ENCODE results near the gene PCGF2.
A peak's percentile ranks its signal among the peaks of the same experiment; 100 is the strongest.
"Not testable (repeated sequence)": the region's sequence is repeated elsewhere in the genome, so short reads cannot be mapped to it uniquely, and the experiment has no call there.

Gene PCGF2

DNA sequence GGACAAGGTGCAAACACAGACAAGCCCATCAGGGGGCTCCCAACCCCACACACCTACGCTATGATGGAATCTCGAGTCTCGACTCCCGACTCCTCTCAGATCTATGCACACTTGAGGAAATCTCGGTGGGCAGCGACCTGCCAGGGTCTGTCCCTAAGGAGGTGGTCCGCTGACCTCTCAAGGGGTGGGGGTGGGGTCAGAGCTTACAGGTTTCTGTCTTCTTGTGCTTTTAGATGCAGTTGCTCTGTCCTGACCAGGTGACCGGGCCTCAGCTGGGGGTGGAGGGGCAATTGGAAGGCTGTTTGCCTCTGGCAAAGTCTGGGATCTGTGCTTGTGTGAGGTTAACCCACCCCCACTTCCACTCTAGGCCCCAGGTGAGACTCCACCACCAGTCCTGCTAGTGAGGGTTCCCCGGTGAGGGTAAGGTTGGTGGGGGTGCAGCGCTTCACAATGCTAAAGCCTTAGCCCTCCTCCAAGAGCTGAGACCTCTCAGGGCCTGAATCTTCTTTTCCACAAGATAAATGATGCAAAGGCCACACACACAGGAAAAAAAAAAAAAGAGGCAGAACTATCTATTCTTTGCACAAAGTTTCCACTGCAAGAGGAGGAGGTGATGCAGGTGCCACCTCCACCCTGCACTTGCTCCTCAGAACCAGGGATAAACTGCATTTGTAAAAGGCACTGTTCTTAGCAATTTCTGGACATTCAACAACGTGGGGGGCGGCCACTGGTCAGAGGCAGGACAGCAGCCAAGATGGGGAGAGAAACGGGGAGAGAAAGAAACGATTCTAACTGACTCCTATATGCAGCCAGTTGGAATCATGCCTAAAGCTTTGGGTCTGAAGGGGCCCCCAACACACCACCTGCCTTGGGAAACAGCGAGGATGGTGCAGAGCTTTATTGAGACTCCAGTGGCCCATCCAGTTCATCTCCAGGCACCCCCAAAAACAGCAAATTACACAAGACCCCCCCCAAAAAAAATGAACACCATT lies 13.9 kb downstream of the PCGF2 start:
- peak; percentile 45 for DNase-seq

DNA sequence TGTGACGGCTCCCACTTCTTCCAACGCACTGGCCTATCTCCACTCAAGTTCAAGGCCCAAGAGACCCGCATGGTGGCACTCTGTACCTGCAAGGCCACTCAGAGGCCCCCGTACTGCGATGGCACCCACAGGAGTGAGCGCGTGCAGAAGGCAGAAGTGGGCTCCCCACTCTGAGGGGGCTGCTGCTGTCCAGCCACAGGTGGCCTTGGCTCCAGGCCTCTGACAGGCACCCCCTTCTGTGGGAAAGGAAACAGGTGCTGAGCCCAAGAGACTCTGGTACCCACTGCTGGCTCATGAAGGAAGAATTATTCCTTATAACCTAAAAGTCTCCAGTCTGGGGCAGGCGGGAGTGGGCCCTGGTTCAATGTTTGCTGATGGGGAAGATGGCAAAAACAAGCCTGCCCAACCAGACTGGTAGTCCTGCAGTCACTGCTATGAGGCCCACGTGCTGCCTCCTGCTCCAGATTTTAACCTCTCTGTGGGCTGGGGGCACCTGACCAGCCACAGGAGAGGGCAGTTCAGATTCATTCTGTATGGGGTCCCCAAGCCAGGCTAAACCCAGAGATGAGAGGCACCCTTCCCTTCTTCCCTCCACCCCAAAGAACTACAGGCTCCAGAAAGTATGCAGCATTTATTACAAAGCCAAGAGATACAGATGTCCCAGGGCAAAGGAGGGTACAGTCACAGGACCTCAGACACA lies 14.7 kb downstream of the PCGF2 start:
- no peak for DNase-seq

DNA sequence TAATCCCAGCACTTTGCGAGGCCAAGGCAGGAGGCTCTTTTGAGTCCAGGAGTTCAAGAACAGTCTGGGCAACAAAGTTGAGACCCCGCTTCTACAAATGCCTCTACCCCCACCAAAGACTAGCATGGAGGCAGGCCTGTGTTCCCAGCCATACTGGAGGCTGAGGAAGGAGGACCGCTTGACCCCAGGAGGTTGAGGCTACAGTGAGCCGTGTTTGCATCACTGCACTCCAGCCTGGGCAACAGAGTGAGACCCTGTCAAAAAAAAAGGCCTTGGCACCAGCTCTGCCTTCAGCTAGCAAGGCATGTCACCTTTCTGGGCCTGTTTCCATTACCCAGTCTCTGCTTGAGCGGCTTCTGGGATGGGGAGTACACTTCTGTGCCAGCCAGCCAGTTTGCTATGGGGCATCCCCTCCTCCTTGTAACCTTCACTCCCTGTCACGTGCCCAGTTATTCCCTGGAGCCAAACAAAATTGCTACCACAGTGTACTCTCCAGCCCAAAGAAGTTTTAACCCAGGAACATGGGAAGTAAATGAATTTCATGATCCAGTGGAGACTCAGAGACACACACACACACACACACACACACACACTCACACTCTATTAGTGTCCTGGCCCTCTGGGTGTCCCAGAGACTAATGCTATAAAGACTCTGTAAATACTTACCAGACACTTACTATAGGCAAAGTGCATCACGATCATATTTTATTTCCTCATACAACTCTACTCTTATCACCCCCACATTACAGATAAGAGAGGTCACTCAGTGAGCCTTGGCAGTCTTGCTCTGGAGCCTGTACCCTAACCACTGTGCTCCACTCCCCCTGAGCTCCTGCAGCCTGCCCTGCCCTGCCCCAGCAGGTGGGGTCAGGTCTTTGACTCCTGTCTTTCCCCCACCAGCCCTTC lies 15.5 kb downstream of the PCGF2 start:
- DNase-seq, result peak; percentile 58

DNA sequence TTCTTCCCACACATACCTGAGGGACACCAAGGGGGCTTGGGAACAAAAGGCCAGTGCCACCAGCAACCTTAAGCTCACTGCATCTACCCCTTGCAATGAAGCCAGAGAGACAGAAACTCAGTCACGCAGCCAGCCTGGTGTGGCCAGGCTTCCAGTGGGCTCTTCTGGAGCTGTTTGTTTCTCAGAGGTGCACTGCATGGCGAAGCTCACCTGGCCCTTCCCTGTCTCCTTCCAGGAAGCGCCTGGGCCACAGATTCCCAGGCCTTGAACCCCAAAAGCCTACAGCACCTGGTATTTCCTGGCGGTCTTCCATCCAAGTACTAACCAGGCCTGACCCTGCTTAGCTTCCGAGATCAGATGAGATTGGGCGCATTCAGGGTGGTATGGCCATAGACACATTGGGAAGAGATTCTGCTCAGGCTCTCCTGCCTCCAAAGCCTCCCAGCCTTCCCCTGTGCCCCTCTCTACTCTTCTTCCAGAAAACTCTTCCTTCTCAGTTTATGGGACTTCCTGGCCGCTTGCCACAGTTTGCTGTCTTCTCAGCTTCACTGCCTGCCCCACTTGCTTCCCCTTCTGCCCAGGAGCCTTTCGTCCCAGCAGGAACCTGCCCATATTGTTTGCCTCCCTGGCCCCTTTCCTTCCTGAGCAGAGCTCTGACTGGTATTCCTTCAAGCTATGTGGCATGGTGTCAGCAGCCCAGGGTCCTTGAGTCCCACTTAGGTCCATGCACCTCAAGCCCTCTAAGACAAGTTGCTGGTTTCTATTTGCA lies 16.4 kb downstream of the PCGF2 start:
- no peak for DNase-seq

DNA sequence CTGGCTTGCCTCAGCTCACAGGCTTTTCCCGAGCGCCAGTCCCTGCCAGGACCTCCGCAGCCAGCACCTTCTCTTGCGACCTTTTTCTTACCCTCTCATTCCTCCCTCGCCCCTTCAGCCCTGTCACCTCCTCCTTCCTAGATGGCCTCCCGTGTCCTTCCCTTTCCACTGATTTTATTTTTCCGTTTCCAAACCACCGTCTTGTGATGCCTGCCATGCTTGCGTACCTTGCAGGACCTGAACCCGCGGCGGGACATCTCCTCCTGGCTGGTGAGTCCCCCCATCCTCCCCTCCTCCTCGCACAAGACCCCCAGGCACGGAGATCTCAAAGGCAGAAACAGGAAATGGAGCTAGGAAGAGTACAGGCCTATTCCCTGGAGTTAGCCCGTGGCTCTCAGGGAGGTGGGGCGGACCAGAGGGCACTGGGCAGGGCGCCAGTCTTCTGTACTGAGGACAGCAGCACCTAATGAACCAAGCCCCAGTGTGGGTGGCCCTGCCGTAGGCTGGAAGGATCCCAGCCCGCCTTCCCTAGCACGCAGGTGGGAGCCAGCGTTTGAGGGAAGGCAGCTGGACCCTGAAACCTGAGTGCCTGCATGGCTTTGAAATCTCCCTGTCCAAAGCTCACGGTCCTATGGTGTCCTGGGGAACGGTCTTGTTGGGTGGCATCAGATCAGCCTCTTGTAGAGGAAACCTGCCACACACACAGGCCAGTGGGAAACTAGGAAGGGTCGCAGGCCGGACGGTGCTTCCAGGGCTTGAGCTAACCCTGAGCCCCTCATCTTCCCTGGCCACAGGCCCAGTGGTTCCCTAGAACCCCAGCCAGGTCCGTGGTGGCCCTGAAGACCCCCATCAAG lies 17.4 kb downstream of the PCGF2 start:
- peak; percentile 75 for DNase-seq

DNA sequence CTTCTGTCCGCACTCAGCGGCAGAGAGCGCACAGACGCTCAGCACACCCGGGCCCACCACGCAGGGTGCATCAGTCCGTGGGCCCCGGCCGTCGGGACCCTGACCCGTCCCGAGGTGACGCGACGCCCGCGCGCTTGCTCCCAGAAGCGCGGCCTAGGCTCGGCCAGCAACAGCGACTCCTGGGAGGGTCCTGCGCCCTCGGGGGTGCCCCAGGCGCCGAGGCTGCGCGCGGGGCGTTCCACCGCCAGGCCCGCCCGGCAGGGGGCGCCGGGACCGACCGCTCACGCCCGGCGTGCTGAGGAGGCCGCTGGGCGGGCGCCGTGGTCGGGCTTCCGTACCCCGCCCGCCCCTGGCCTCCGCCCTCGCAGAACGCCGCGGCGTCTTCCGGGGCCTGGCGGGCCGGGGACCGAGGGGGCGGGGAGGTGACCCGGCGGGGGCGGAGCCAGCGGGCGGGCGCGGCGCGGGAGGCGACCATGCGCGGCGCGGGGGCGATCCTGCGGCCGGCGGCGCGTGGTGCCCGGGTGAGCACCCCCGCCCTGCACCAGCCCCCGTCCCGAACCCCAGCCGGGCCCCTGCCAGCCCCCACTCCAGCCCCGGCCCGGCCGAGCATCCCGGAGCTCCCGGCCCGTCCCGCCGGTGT lies 18.1 kb downstream of the PCGF2 start, which contains the start of gene CISD3:
Gene CISD3 (plus strand): TSS at position 456 of the 640 bp plus-strand sequence. CDS start 18 bp downstream, at position 474.
- peak; percentile 94 for DNase-seq

DNA sequence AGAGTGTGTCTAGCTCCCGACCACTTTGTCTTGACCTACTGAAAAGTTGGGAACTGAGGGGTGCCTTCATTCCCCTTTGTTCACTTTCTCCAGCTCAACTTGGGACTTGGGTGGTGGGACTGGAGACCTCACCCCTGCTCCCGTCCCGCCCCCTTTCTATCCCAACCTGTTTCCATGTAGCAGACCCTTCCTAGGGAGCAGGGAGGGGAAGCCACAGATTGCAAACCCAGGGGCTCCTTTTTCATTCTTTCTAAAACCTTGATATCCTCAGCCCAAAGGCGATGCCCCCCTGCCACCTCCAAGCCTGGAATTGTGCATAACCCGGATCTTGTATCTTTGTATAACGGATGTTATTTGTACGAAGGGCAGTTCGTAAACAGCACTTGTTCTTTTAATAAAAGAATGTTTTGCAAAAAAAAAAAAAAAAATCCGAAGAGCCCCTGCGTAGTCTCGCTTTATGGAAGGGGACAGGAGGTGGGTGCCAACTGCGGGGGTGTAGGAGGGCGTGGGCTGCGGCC lies 18.7 kb downstream of the PCGF2 start:
- DNase-seq, result no peak

DNA sequence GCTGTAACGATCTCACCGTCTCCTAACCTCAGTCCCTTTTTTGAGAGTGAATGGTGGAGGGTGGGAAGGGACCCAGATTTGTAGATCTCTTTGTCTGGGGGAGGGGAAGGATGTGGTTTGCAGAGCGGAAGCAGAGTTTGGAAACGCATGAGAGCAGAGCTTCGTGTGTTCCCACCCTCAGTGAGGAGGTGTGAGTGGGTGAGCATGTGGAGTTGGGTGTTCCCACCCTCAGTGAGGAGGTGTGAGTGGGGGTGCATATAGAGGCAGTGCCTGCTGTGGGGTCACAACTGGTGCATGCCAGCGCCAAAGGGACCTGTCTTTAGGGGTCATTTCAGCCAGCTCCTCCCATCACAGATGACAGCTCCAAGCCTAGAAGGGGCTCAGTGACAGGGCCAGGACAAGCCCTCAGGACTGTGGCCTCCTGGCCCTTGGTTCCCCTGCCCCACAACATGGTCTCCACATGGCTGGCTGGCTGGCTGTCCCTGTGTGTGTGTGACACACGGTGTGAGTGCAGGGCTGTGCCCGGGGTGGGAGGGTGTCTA lies 19.8 kb downstream of the PCGF2 start:
- DNase-seq, result peak; percentile 55

DNA sequence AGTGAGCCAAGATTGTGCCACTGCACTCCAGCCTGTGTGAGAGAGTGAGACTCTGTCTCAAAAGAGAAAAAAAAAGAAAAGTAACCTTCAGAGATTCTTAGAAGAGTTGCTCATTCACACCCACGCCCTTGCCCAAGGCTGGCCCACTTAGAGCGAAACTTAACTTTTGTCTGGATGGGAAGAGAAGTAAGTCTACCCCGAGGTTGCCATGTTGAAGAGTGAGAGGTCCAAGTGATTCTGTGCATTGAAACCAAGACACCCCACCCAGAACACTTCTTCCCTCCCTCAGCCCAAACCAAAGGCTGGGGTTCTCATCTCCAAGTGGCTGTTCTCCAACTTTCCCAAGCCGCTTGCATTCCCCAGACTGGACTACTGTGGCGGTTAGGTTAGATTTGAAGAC lies 20.4 kb downstream of the PCGF2 start:
- no peak for DNase-seq

DNA sequence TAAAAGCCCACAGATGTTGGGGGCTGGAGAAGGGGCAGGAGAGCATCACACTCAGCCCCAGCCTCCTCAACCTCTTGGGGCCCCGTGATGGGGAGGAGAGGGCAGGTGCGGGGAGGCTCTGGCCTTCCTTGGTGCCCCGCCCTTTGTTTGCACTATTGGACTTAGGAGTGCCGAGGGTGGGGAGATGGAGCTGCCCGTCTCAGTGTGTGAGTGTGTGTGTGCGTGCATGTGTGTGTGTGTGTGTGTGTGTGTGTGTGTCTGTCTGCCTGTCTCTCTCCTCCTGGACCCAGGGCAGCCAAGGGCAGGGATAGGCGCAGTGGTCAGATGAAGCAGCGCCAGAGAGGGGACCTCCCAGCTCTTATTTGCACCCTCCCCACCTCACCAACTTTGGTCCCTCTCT lies 22.0 kb downstream of the PCGF2 start:
- DNase-seq, result not testable (repeated sequence)

DNA sequence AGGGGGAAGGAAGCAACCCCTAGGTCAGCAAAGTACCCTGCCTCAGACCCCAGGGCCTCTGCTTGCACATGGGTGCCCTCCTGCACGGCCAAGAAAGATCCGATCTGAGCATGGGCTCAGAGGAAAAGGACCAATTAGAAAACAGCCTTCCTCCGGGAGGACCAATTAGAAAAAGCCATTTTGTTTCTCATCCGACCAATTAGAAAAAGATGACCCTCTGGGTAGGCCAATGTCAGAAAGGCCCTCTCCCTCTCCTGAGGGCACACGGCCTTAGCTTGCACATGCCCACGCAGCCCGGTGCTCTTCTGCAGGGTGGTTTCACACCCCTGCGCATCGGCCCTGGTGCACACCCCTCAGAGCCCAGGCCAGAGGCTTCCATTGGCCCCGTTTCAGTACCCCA lies 23.1 kb downstream of the PCGF2 start:
- DNase-seq, result no peak

DNA sequence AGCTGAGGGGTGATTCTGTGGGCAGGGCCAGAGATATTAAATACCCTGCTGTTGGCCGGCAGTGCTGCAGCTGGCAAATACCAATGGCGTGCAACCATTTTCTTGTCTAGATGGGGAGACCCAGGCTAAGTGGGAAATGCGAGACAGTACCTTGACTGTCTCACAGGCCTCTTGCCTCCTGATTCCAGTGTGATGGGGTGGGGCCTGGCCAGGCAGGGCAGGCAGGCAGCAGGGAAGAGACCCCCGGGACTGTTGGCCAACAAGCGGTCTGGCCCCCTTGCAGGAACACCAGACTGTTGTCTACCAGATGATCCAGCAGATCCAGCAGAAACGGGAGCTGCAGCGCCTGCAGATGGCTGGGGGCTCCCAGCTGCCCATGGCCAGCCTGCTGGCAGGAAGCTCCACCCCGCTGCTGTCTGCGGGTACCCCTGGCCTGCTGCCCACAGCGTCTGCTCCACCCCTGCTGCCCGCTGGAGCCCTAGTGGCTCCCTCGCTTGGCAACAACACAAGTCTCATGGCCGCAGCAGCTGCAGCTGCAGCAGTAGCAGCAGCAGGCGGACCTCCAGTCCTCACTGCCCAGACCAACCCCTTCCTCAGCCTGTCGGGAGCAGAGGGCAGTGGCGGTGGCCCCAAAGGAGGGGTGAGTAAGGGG lies 23.7 kb downstream of the PCGF2 start:
- peak; percentile 79 for DNase-seq

DNA sequence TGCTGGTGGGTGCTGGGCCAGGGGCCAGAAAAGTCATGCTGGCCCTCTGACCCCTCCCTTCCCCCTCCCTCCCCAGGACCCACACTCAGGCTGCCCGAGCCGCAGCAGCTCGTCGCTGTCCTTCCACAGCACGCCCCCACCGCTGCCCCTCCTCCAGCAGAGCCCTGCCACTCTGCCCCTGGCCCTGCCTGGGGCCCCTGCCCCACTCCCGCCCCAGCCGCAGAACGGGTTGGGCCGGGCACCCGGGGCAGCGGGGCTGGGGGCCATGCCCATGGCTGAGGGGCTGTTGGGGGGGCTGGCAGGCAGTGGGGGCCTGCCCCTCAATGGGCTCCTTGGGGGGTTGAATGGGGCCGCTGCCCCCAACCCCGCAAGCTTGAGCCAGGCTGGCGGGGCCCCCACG lies 26.3 kb downstream of the PCGF2 start:
- DNase-seq, result no peak

DNA sequence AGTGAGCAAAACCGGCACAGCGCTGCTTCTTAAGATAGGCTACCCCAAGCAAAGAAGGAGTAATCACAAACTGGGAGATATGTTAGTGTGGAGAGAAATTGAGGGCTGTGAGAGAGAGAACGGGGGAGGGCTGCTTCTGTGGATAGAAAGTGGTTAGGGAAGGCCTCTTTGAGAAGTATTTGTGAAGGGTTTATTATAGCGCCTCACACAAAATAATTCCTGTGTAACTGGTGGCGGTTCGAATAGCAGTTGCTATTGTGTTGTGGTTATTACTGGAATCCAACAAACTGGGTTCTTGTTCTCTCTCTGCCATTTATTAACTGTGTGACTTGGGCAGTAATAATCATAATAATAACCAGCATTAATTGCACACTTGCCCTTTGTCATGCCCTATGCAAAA lies 27.2 kb downstream of the PCGF2 start:
- no peak for DNase-seq

DNA sequence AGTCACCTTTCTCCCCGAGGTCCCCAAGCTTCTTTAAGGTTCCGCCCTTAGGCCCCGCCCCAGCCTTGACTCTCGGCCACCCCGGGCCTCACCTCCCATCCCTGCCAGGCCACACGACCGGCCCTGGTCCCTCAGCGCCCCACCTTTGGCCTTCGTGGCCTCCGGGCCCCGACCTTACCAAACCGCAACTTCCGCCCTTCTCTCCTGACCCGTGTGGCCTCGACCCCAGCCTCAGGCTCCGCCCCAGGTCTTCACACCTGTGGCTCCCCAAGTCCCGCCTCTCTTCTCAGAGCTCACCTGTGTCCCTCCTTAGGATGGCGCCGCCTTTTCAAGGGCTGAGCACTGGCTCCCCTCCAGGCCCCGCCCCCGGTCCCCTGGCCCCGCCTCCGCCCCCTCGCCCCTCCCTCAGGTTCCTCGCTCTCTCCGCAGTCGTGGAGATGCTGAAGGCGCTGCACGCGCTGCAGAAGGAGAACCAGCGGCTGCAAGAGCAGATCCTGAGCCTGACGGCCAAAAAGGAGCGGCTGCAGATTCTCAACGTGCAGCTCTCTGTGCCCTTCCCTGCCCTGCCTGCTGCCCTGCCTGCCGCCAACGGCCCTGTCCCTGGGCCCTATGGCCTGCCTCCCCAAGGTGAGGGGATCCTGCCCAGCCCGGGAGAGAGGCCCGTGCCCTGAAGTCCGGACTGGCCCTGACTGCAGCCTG lies 28.0 kb downstream of the PCGF2 start:
- no peak for DNase-seq

DNA sequence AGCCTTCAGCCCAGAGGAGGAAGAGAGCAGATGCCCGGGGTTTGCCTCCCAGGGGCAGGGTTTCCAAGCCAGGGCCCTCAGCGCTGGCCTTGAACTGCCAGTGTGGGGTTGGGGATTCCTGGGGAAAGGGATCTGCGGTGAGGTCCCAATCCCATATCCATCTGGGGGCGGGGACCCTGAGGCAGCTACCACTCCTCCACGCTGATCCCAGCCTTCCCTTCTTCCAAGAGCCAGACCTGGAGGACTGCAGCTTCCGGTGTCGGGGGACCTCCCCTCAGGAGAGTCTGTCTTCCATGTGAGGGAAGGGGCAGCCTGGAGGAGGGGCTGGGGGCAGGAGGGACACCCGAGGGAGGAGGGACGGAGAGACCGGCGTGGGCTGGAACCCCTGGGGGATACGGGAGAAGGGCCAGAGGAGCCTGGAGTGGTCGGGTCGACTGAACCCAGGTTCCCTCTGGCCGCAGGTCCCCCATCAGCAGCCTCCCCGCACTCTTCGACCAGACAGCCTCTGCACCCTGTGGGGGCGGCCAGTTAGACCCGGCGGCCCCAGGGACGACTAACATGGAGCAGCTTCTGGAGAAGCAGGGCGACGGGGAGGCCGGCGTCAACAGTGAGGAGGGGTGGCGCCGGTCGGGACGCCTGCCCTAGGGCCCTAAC lies 28.7 kb downstream of the PCGF2 start:
- DNase-seq, result no peak

DNA sequence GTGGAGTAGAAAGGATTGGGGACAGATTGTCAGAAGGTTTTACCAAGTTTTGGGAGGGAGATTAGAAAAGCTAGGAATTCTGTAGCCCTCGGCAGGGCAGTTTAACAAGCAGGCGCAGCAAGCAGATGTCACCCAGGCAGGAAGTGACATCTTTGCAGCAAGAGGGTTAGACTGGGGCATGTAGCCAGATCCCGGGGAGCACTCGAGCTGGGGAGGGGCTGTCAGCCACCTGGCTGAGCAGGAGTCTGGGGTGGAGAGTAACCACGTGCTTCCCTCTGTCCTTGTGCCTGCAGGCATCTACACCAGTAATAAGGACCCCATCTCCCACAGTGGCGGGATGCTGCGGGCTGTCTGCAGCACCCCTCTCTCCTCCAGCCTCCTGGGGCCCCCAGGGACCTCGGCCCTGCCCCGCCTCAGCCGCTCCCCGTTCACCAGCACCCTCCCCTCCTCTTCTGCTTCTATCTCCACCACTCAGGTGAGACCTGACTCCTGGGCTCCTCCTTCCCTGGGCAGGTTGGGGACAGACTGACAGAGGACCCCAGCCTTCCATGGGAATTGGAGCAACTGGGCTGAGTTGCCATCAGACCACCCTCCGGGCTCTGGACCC lies 30.9 kb downstream of the PCGF2 start:
- DNase-seq, result no peak
